ENCODE measurements around the gene MAG. TPM values are rescaled to one million over a fixed set of nuclear protein-coding genes. Genes with fewer than 3 reads are reported as not detected.

MAG gene
- total and polyA plus RNA-seq, 9 of the 15 experiments (the other 6 are each of a cell fraction or from before 2014, with no cell fraction given), result 0.11 to 10.0 (median 1.6) TPM

DNA sequence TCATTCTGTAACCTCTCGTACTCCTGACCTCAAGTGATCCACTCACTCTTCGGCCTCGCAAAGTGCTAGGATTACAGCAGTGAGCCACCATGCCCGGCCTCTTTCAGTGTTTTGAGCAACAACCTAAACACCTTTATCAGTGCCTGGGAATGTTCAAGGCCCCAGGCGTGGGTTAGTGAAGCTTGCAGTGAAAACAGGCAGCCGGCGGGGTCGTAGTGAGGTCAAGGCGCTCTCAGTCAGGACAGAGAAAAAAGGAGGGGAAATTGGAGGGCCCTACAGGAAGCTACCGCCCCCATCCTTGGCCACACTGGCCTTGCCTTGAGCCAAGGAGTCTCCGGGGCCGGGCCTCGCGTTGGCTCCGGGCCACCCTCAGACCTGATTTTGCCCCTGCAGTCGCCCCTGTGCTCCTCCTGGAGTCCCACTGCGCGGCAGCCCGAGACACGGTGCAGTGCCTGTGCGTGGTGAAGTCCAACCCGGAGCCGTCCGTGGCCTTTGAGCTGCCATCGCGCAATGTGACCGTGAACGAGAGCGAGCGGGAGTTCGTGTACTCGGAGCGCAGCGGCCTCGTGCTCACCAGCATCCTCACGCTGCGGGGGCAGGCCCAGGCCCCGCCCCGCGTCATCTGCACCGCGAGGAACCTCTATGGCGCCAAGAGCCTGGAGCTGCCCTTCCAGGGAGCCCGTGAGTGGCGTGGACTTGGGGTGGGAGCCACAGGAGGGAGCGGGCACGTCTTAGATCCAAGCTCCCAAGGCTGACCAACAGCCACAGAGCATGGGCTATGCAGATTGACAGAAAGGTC is 17.7 kb downstream of the MAG start (continued):
- TF ChIP-seq, protein P1, sequence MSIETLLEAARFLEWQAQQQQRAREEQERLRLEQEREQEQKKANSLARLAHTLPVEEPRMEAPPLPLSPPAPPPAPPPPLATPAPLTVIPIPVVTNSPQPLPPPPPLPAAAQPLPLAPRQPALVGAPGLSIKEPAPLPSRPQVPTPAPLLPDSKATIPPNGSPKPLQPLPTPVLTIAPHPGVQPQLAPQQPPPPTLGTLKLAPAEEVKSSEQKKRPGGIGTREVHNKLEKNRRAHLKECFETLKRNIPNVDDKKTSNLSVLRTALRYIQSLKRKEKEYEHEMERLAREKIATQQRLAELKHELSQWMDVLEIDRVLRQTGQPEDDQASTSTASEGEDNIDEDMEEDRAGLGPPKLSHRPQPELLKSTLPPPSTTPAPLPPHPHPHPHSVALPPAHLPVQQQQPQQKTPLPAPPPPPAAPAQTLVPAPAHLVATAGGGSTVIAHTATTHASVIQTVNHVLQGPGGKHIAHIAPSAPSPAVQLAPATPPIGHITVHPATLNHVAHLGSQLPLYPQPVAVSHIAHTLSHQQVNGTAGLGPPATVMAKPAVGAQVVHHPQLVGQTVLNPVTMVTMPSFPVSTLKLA (conservative IDR thresholded peaks at IDR 0.05), result peak in 1 of 2 experiments; percentile 6; a peak in 1 of 4 replicates
- peak; percentile 42 for TF ChIP-seq TBP (optimal IDR thresholded peaks at IDR 0.05; ENCODE audit: low read depth, low read length)
- TF ChIP-seq, protein P2, sequence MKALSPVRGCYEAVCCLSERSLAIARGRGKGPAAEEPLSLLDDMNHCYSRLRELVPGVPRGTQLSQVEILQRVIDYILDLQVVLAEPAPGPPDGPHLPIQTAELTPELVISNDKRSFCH (CRISPR knock-in tag; IDR thresholded peaks at IDR 0.05), result no peak
- TF ChIP-seq, protein P2 (tag; IDR thresholded peaks at IDR 0.05), result peak; percentile 53; the same call in 1 of the 2 replicates
- TF ChIP-seq JUND (IDR thresholded peaks at IDR 0.05; ENCODE audit: borderline replicate concordance, low read depth, low read length), result peak; percentile 23; the same call in 1 of the 2 replicates
- TF ChIP-seq JUND (tag; IDR thresholded peaks at IDR 0.05; ENCODE audit: borderline replicate concordance, low read depth, low read length), result peak; percentile 39; the same call in 1 of the 3 replicates
- TF ChIP-seq LEF1 (IDR thresholded peaks at IDR 0.05), result peak; percentile 52; the same call in 1 of the 2 replicates
- peak; percentile 62; the same call in 1 of the 2 replicates for TF ChIP-seq KLF13 (tag; IDR thresholded peaks at IDR 0.05; ENCODE audit: borderline replicate concordance, low read depth)
- no peak; a peak in 1 of 4 replicates for TF ChIP-seq TRIM24 (IDR thresholded peaks at IDR 0.05)
- no peak for TF ChIP-seq HCFC1 (IDR thresholded peaks at IDR 0.05; ENCODE audit: low read depth, low read length)
- TF ChIP-seq ZNF324 (CRISPR knock-in tag; IDR thresholded peaks at IDR 0.05), result no peak
- no peak for TF ChIP-seq MCM5 (IDR thresholded peaks at IDR 0.05; ENCODE audit: low read depth)
- TF ChIP-seq ZNF384 (IDR thresholded peaks at IDR 0.05; ENCODE audit: low read depth, low read length), result no peak
- TF ChIP-seq, protein P3, sequence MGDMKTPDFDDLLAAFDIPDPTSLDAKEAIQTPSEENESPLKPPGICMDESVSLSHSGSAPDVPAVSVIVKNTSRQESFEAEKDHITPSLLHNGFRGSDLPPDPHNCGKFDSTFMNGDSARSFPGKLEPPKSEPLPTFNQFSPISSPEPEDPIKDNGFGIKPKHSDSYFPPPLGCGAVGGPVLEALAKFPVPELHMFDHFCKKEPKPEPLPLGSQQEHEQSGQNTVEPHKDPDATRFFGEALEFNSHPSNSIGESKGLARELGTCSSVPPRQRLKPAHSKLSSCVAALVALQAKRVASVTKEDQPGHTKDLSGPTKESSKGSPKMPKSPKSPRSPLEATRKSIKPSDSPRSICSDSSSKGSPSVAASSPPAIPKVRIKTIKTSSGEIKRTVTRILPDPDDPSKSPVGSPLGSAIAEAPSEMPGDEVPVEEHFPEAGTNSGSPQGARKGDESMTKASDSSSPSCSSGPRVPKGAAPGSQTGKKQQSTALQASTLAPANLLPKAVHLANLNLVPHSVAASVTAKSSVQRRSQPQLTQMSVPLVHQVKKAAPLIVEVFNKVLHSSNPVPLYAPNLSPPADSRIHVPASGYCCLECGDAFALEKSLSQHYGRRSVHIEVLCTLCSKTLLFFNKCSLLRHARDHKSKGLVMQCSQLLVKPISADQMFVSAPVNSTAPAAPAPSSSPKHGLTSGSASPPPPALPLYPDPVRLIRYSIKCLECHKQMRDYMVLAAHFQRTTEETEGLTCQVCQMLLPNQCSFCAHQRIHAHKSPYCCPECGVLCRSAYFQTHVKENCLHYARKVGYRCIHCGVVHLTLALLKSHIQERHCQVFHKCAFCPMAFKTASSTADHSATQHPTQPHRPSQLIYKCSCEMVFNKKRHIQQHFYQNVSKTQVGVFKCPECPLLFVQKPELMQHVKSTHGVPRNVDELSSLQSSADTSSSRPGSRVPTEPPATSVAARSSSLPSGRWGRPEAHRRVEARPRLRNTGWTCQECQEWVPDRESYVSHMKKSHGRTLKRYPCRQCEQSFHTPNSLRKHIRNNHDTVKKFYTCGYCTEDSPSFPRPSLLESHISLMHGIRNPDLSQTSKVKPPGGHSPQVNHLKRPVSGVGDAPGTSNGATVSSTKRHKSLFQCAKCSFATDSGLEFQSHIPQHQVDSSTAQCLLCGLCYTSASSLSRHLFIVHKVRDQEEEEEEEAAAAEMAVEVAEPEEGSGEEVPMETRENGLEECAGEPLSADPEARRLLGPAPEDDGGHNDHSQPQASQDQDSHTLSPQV (IDR thresholded peaks at IDR 0.05), result peak; percentile 99
- TF ChIP-seq, protein P4, sequence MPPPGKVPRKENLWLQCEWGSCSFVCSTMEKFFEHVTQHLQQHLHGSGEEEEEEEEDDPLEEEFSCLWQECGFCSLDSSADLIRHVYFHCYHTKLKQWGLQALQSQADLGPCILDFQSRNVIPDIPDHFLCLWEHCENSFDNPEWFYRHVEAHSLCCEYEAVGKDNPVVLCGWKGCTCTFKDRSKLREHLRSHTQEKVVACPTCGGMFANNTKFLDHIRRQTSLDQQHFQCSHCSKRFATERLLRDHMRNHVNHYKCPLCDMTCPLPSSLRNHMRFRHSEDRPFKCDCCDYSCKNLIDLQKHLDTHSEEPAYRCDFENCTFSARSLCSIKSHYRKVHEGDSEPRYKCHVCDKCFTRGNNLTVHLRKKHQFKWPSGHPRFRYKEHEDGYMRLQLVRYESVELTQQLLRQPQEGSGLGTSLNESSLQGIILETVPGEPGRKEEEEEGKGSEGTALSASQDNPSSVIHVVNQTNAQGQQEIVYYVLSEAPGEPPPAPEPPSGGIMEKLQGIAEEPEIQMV (tag; conservative IDR thresholded peaks at IDR 0.05; ENCODE audit: low read depth), result peak; percentile 57; the same call in 1 of the 2 replicates
- peak; percentile 81; the same call in 1 of the 2 replicates for TF ChIP-seq HIVEP1 (CRISPR knock-in tag; IDR thresholded peaks at IDR 0.05)
- TF ChIP-seq, protein P5, sequence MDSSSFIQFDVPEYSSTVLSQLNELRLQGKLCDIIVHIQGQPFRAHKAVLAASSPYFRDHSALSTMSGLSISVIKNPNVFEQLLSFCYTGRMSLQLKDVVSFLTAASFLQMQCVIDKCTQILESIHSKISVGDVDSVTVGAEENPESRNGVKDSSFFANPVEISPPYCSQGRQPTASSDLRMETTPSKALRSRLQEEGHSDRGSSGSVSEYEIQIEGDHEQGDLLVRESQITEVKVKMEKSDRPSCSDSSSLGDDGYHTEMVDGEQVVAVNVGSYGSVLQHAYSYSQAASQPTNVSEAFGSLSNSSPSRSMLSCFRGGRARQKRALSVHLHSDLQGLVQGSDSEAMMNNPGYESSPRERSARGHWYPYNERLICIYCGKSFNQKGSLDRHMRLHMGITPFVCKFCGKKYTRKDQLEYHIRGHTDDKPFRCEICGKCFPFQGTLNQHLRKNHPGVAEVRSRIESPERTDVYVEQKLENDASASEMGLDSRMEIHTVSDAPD (CRISPR knock-in tag; IDR thresholded peaks at IDR 0.05), result no peak
- peak; percentile 95 for TF ChIP-seq CXXC5 (CRISPR knock-in tag; IDR thresholded peaks at IDR 0.05)
- no peak for TF ChIP-seq MAFK (IDR thresholded peaks at IDR 0.05; ENCODE audit: low read length)

Measured in K562 (cell line).